Upper lobe of left lung (tissue), 6 donors: ENCODE data around the gene PRDM16. TPM values are rescaled to one million over a fixed set of nuclear protein-coding genes. Genes with fewer than 3 reads are reported as not detected.
"Not testable (repeated sequence)": the region's sequence is repeated elsewhere in the genome, so short reads cannot be mapped to it uniquely, and the experiment has no call there.

Experiments
- ATAC-seq, 2 donors: fragments of 200-7000 bp; cut with Tn5 transposase; one replicate each; pipeline ENCODE4 v1.9.1; 2022; ENCODE audit warnings: mild to moderate bottlenecking in 2 of 2, moderate library complexity in 2 of 2; ENCODE audit not compliant: low FRiP score in 2 of 2
- DNase-seq, 2 donors: peaks; one replicate each; pipeline ENCODE4 v3.0.0-alpha.2; 2019 to 2020
- H3K27ac ChIP-seq, 4 donors: fragments of 200-600 bp; sonication (generic); one replicate each; pipeline ENCODE4 v1.5.1; 2016 to 2019
- H3K27me3 ChIP-seq, 4 donors: fragments of 200-600 bp; sonication (generic); one replicate each; pipeline ENCODE4 v1.5.1; 2017 to 2019
- H3K36me3 ChIP-seq, 4 donors: fragments of 200-600 bp; sonication (generic); one replicate each; pipeline ENCODE4 v1.5.1; 2016 to 2019
- H3K4me1 ChIP-seq, 4 donors: fragments of 200-600 bp; sonication (generic); one replicate each; pipeline ENCODE4 v1.5.1; 2018 to 2019
- H3K4me3 ChIP-seq, 4 donors: fragments of 200-600 bp; sonication (generic); one replicate each; pipeline ENCODE4 v1.5.1; 2017 to 2019; ENCODE audit warnings: mild to moderate bottlenecking in 2 of 4, moderate library complexity in 1 of 4
- H3K9me3 ChIP-seq, 4 donors: fragments of 200-600 bp; sonication (generic); one replicate each; pipeline ENCODE4 v1.5.1; 2018 to 2019
- EP300 ChIP-seq, 4 donors: sonication (generic); formaldehyde crosslinking; IDR thresholded peaks; one replicate each; pipeline ENCODE4 v1.5.1; 2017; ENCODE audit warnings: antibody characterized with exemption in 4 of 4, control low read depth in 2 of 4
- POLR2A ChIP-seq, 4 donors: fragments of 450-650 bp; IDR thresholded peaks; one replicate each; pipeline ENCODE4 v1.5.1; 2016 to 2017; ENCODE audit warnings: antibody characterized with exemption in 4 of 4, mild to moderate bottlenecking in 2 of 4
- POLR2AphosphoS5 ChIP-seq, 2 donors: sonication (generic); formaldehyde crosslinking; IDR thresholded peaks; one replicate each; pipeline ENCODE4 v1.5.1; 2017; ENCODE audit warnings: antibody characterized with exemption in 2 of 2
- WGBS, 2 donors: methylation state at CpG; one replicate each; pipeline ENCODE4 v1.1.5; 2017 to 2018; 5-methylcytosine and 5-hydroxymethylcytosine counted together
- total RNA-seq, 6 donors: library from RNA; depleted of rRNA in 4 of 6; stranded (reverse); fragments of >200 nt in 4 of 6; gene quantifications; one replicate each; pipeline versions ENCODE4 v1.1.0 to v1.2.1, GENCODE V29; 2016 to 2021
- TF ChIP-seq, protein P1 (sequence below), 6 experiments: fragments of 450-650 bp in 4 of 6; fragments of 200-600 bp in 2 of 6; sonication (generic) in 2 of 6; IDR thresholded peaks; one replicate each; pipeline ENCODE4 v1.5.1; 2016 to 2019; ENCODE audit warnings: antibody characterized with exemption in 6 of 6
- donor health status: DM: no; HTN: no; CAD: no; lungs with moderate emphysema.
- donor health status: DM: no; HTN: yes; CAD: no; lungs with severe emphysema.

Gene PRDM16
- total RNA-seq, 6 donors from 2014 or later, result 12.3 to 54.5 (median 21.2) TPM

GRCh38 chr1:3285106-3285740 is 216.2 kb downstream of the PRDM16 start:
- peaks cover 0 to 6% (median 1%) of the 10 kb centered on the region in 4 donors for H3K4me1 ChIP-seq
- H3K4me3 ChIP-seq, result no peak overlapping the region
- H3K9me3 ChIP-seq, result no peaks in the 10 kb centered on the region
- no peak overlapping the region for H3K27ac ChIP-seq
- DNase-seq, result peak in 1 of 2 donors; percentile 67
- no peaks in the 10 kb centered on the region for H3K27me3 ChIP-seq
- TF ChIP-seq, protein P1, sequence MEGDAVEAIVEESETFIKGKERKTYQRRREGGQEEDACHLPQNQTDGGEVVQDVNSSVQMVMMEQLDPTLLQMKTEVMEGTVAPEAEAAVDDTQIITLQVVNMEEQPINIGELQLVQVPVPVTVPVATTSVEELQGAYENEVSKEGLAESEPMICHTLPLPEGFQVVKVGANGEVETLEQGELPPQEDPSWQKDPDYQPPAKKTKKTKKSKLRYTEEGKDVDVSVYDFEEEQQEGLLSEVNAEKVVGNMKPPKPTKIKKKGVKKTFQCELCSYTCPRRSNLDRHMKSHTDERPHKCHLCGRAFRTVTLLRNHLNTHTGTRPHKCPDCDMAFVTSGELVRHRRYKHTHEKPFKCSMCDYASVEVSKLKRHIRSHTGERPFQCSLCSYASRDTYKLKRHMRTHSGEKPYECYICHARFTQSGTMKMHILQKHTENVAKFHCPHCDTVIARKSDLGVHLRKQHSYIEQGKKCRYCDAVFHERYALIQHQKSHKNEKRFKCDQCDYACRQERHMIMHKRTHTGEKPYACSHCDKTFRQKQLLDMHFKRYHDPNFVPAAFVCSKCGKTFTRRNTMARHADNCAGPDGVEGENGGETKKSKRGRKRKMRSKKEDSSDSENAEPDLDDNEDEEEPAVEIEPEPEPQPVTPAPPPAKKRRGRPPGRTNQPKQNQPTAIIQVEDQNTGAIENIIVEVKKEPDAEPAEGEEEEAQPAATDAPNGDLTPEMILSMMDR (IDR thresholded peaks at IDR 0.05), result no peak
- TF ChIP-seq POLR2A (IDR thresholded peaks at IDR 0.05) (no peak), EP300 (IDR thresholded peaks at IDR 0.05) (no peak), POLR2AphosphoS5 (IDR thresholded peaks at IDR 0.05) (no peak)
- no peak for ATAC-seq
- 82 to 83% methylated on average over 14 to 19 of the region's 19 CpGs for WGBS, 2 donors
- H3K36me3 ChIP-seq, result no peaks in the 10 kb centered on the region

- not testable (repeated sequence) for H3K27me3 ChIP-seq, ATAC-seq
Measured at GRCh38 chr1:3287095-3287494, 218.1 kb downstream of the PRDM16 start.

DNA sequence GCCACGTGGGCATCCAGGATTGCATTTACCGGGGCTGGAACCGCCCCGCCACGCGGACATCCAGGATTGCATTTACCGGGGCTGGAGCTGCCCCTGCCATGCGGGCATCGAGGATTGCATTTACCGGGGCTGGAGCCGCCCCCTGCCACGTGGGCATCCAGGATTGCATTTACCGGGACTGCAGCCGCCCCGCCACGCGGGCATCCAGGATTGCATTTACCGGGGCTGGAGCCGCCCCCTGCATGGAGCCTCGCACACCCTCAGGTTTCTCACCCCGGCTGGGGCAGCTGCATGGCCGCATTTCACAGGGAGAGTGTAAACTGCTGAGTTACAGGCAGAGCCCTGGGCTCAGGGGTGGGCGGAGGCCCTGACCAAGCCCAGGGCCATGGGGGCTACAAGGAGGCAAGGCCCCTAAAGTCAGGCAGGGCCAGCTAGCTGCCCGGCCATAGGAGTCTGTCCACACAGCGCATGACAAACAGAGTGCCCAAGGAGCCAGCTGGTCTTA is 218.7 kb downstream of the PRDM16 start:
- no peaks in the 10 kb centered on the region for H3K9me3 ChIP-seq
- H3K4me1 ChIP-seq, result peaks cover 0 to 6% (median 1%) of the 10 kb centered on the region in 4 donors
- ATAC-seq (no peak), DNase-seq (peak in 1 of 2 donors; percentile 68)
- TF ChIP-seq, protein P1 (IDR thresholded peaks at IDR 0.05), result no peak
- no peak for TF ChIP-seq POLR2AphosphoS5 (IDR thresholded peaks at IDR 0.05)
- TF ChIP-seq EP300 (IDR thresholded peaks at IDR 0.05), result no peak
- no peak for TF ChIP-seq POLR2A (IDR thresholded peaks at IDR 0.05)
- H3K27ac ChIP-seq, result no peak overlapping the region
- no peaks in the 10 kb centered on the region for H3K27me3 ChIP-seq
- H3K4me3 ChIP-seq, result no peak overlapping the region
- WGBS, 2 donors, result 84% methylated on average over 20 of the region's 25 CpGs; no CpG with 5 or more reads in 1 of the 2 donors
- H3K36me3 ChIP-seq, result no peaks in the 10 kb centered on the region

More at GRCh38 chr1:3287095-3287494, 218.1 kb downstream of the PRDM16 start:
- H3K27ac ChIP-seq, H3K9me3 ChIP-seq, H3K4me3 ChIP-seq, H3K36me3 ChIP-seq, H3K4me1 ChIP-seq: not testable (repeated sequence)
- DNase-seq, result peak in 1 of 2 donors; percentile 43
- 90% methylated on average over 24 of the region's 33 CpGs; no CpG with 5 or more reads in 1 of the 2 donors for whole genome bisulfite sequencing, 2 donors

DNA sequence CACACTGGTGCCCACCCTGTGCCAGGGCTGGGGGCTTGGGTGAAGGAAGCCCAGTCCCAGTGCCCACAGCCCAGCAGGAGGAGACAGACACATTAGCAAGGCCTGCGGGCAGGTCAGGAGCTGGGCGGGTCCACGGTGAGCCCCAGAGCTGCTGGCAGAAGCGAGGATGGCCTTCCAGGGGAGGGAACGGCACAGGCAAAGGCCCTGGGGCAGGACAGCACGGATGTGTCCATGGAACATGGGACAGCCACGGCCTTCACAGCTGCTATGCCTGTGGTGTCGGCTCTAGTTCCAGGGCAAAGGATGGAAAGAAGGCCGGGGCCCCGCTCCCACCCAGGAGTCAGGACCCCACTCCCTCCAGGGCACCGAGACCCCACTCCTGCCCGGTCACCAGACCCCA is 220.5 kb downstream of the PRDM16 start:
- H3K36me3 ChIP-seq, result no peaks in the 10 kb centered on the region
- H3K27ac ChIP-seq, result no peak overlapping the region
- no peak for ATAC-seq
- H3K27me3 ChIP-seq, result no peaks in the 10 kb centered on the region
- TF ChIP-seq EP300 (IDR thresholded peaks at IDR 0.05), result no peak
- TF ChIP-seq, protein P1 (IDR thresholded peaks at IDR 0.05), result no peak
- no peak for TF ChIP-seq POLR2A (IDR thresholded peaks at IDR 0.05)
- TF ChIP-seq POLR2AphosphoS5 (IDR thresholded peaks at IDR 0.05), result no peak
- WGBS, 2 donors, result 93 to 96% methylated on average over 8 to 12 of the region's 12 CpGs
- no peak overlapping the region for H3K4me3 ChIP-seq
- no peaks in the 10 kb centered on the region for H3K4me1 ChIP-seq
- H3K9me3 ChIP-seq, result no peaks in the 10 kb centered on the region
- peak in 1 of 2 donors; percentile 75 for DNase-seq

GRCh38 chr1:3290438-3290837 is 221.4 kb downstream of the PRDM16 start:
- no peaks in the 10 kb centered on the region for H3K4me1 ChIP-seq
- no peak overlapping the region for H3K4me3 ChIP-seq
- H3K27me3 ChIP-seq, result no peaks in the 10 kb centered on the region
- DNase-seq (peak in 1 of 2 donors; percentile 54), ATAC-seq (no peak)
- no peaks in the 10 kb centered on the region for H3K36me3 ChIP-seq
- no peak overlapping the region for H3K27ac ChIP-seq
- TF ChIP-seq EP300 (IDR thresholded peaks at IDR 0.05) (no peak), POLR2A (IDR thresholded peaks at IDR 0.05) (no peak), POLR2AphosphoS5 (IDR thresholded peaks at IDR 0.05) (no peak)
- TF ChIP-seq, protein P1 (IDR thresholded peaks at IDR 0.05), result no peak
- no peaks in the 10 kb centered on the region for H3K9me3 ChIP-seq
- 88 to 95% methylated on average over 7 to 17 of the region's 17 CpGs for WGBS, 2 donors
